ENCODE results near the gene CDH22. TPM values are rescaled to one million over a fixed set of nuclear protein-coding genes. Genes with fewer than 3 reads are reported as not detected.
A peak's percentile ranks its signal among the peaks of the same experiment; 100 is the strongest.

CDH22 gene
- total and polyA plus RNA-seq, 9 of the 15 experiments (the other 6 are each of a cell fraction or from before 2014, with no cell fraction given) = 0.07 to 0.08 TPM; not detected in 7

- TF ChIP-seq USF2 (CRISPR knock-in tag; IDR thresholded peaks at IDR 0.05) = no peak
- TF ChIP-seq POLR3A (IDR thresholded peaks at IDR 0.05; ENCODE audit: borderline replicate concordance, extremely low read depth, insufficient read depth, insufficient read length) = no peak
- TF ChIP-seq ID3 (CRISPR knock-in tag; IDR thresholded peaks at IDR 0.05) = no peak
- no peak for TF ChIP-seq ID3 (tag; IDR thresholded peaks at IDR 0.05)
- no peak for TF ChIP-seq TRIM25 (IDR thresholded peaks at IDR 0.05; ENCODE audit: borderline replicate concordance)
- TF ChIP-seq ILK (tag; IDR thresholded peaks at IDR 0.05; ENCODE audit: borderline replicate concordance, low read depth) = no peak
- no peak for TF ChIP-seq ZBTB12 (CRISPR knock-in tag; IDR thresholded peaks at IDR 0.05)
- no peak for TF ChIP-seq HNRNPLL (IDR thresholded peaks at IDR 0.05; ENCODE audit: low read depth, low read length, poor library complexity, severe bottlenecking)
- peak; percentile 55; the same call in 1 of the 2 replicates for TF ChIP-seq EHMT2 (IDR thresholded peaks at IDR 0.05)
- TF ChIP-seq NR2C2 (CRISPR knock-in tag; IDR thresholded peaks at IDR 0.05) = no peak
- no peak for TF ChIP-seq NR2C2 (tag; IDR thresholded peaks at IDR 0.05)
- TF ChIP-seq PTBP1 (IDR thresholded peaks at IDR 0.05; ENCODE audit: low read depth, low read length) = no peak
- TF ChIP-seq XRCC4 (IDR thresholded peaks at IDR 0.05; ENCODE audit: extremely low read depth, insufficient read depth, insufficient read length) = no peak
- TF ChIP-seq ZC3H11A (IDR thresholded peaks at IDR 0.05; ENCODE audit: low read depth, low read length) = no peak
- no peak for TF ChIP-seq ZBTB49 (CRISPR knock-in tag; IDR thresholded peaks at IDR 0.05; ENCODE audit: borderline replicate concordance)
- TF ChIP-seq HSF4 (CRISPR knock-in tag; IDR thresholded peaks at IDR 0.05; ENCODE audit: borderline replicate concordance) = no peak
- TF ChIP-seq ARNT (IDR thresholded peaks at IDR 0.05) = no peak
- TF ChIP-seq GABPB2 (CRISPR knock-in tag; conservative IDR thresholded peaks at IDR 0.05) = no peak
- TF ChIP-seq POLR2AphosphoS5 (IDR thresholded peaks at IDR 0.05; ENCODE audit: control insufficient read depth, insufficient read depth, low read depth, low read length) = no peak
- no peak for TF ChIP-seq COPS2 (conservative IDR thresholded peaks at IDR 0.05)
Measured at GRCh38 chr20:46312075-46312944, 4.0 kb upstream of the CDH22 start (continued).
